ENCODE data around the gene CKMT1B.

DNA sequence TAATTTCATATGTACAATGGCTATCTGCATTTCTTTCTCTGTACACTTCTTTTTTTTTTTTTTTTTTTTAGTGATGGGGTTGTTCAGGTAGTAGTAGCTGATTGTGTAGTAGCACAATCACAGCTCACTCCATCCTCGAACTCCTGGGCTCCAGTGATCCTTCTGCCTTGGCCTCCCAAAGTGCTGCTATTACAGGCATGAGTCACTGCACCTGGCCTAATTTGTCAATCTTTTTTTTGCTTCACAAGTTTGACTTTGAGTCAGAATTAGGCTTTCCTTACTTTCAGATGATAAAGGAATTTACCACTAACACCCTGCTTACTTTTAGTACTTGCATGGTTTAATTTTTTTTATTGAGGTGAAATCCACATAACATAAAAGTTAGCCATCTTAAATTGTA is 48.4 kb upstream of the CKMT1B start:
- TF ChIP-seq, protein P1, sequence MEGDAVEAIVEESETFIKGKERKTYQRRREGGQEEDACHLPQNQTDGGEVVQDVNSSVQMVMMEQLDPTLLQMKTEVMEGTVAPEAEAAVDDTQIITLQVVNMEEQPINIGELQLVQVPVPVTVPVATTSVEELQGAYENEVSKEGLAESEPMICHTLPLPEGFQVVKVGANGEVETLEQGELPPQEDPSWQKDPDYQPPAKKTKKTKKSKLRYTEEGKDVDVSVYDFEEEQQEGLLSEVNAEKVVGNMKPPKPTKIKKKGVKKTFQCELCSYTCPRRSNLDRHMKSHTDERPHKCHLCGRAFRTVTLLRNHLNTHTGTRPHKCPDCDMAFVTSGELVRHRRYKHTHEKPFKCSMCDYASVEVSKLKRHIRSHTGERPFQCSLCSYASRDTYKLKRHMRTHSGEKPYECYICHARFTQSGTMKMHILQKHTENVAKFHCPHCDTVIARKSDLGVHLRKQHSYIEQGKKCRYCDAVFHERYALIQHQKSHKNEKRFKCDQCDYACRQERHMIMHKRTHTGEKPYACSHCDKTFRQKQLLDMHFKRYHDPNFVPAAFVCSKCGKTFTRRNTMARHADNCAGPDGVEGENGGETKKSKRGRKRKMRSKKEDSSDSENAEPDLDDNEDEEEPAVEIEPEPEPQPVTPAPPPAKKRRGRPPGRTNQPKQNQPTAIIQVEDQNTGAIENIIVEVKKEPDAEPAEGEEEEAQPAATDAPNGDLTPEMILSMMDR (IDR thresholded peaks at IDR 0.05), result no peak
- no peak for TF ChIP-seq POLR2A (IDR thresholded peaks at IDR 0.05)

Measured in uterus (tissue), 2 donors.